ENCODE results near the gene ARSK.

The ARSK gene

DNA sequence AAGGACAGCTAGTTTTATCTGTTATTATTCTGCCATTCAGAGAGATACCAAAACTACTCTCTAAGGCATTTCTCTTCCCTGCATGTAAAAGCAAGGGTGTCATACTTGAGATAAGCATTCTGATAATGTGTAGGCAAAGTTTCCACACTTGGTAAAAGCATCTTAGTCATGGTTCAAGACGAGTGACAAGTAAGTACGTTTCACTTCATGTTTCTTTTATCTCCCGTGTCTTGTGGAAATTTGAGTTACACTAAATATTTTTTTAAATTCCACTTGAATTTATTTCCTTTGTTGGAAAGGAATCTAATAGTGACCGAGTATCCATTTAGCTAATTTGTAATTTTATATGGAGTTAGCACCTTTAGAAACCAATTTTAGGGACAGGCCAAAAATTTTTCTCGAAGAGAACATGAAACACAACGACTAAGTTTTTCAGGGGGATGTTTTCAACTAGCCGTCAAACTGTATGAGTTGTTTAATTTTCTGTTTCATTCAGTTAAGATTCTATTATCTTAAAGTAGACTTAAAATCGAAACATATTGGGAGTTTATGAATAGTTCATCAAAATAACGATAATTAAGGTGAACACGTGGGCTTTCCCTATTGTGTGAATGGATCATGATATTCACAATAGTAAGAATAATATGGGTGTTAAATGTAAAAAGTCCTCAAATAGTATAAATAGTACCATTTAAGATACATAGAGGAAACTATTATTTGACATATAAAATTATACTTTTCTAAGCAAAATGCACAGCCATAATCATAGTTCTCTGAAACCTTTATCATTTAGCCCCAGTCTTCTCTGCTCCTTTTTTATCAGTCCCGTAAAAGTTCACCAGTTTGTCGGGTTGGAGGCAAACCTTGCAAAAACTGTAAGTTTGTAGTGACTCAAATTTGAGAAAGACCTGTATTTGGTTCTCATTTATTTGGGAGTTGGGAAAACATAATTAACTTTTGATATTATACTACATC lies 93.3 kb downstream of the ARSK start:
- DNase-seq (ENCODE audit: low read depth) = no peak

DNA sequence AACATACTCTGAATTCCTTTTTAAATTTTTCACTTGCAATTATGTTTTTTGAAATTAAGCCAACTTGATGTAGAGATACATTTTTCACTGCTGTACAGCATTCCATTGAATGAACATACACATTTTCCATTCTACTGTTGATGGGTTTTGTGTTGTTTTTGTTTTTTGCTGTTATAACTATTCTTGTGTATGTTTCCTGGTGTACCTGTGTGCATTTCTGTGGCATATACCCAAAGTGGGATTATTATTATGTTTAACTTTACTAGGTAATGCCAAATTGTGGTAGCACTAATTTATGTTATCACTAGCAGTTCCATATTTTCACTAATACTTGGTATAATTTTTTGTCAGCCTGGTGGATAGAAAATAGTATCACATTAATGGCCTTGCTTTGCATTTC lies 94.4 kb downstream of the ARSK start:
- DNase-seq (ENCODE audit: low read depth) = no peak

- no peak for DNase-seq (ENCODE audit: low read depth)
These were observed 95.1 kb downstream of the ARSK start for GRCh38 chr5:95649842-95650620.

DNA sequence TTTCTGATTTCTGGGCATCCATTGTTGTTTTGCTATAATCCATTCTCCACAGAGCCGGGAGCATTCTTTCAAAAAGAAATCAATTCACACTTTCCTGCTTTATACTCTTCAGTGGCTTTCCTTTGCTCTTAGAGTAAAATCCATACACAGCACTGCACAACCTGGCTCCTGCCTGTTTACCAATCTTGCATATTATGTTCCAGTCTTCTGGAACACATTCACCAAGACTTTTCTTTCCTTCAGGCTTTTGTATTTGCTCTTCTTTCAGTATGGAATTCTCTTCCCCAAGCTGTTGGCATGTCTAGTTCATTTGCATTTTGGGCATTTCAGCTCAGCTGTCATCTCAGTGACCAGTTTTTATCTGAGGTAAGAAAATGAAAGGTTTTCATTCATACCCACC lies 97.9 kb downstream of the ARSK start:
- no peak for DNase-seq (ENCODE audit: low read depth)

DNA sequence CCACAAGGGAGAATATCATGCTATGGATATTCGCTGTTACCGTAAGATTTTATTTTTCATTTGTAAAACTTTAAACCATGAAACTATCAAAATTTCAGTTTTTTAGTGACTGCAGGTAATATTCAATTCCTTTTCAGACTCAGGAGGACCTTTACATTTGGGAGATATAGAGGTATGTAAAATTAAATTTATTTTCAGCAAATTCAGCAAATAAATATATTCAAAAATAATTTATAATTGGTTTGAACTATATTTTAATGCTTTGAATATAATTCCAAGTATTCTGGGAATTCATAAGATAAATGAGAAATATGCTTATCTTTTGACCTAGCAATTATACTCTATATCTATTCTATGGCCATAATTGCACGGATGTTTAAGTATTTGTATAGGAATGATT lies 99.3 kb downstream of the ARSK start:
- no peak for DNase-seq (ENCODE audit: low read depth)
